GM12878 (cell line): Measurements from ENCODE around the gene TEX51. TPM values are rescaled to one million over a fixed set of nuclear protein-coding genes. Genes with fewer than 3 reads are reported as not detected.

Source experiments
- ATAC-seq: fragments of 200-7000 bp; cut with Tn5 transposase; 3 replicates; pipeline ENCODE4 v1.9.1; 2020; ENCODE audit warnings: mild to moderate bottlenecking, moderate library complexity
- BruUV-seq: library from RNA; stranded (reverse); fragments of 400-500 nt; replicated peaks from 2 replicates; lab custom pipeline; 2021; lab: Mats Ljungman, UMichigan
- CTCF ChIA-PET: fragments of 300-600 bp; sonication (Branson Sonifier 250); formaldehyde crosslinking; extraction: SDS; loops from one replicate; lab custom pipeline; 2021; ENCODE audit warnings: inconsistent platforms; lab: Yijun Ruan, JAX
- POLR2A ChIA-PET: fragments of 350-600 bp; formaldehyde crosslinking; extraction: SDS; loops from one replicate; lab custom pipeline; 2021; ENCODE audit warnings: inconsistent platforms; lab: Charles Lee
- RAD21 ChIA-PET: fragments of 300-600 bp; sonication (Branson Sonifier 250); formaldehyde crosslinking; loops from one replicate; lab custom pipeline; 2023; ENCODE audit warnings: antibody characterized with exemption; ENCODE audit not compliant: unreplicated experiment; lab: Charles Lee
- SMC1A ChIA-PET: fragments of 300-600 bp; sonication (Branson Sonifier 250); formaldehyde crosslinking; loops from one replicate; lab custom pipeline; 2023; ENCODE audit not compliant: unreplicated experiment, uncharacterized antibody; lab: Charles Lee
- DNase-seq: peaks from one replicate; pipeline ENCODE4 v3.0.0-alpha.2; 2011; ENCODE audit warnings: low read depth, low spot score
- FAIRE-seq: peaks from 3 replicates; lab custom pipeline; 2011; peaks lifted over from hg19 to GRCh38; lab: Jason Lieb, UNC
- H2AFZ ChIP-seq: 2 replicates; pipeline ENCODE4 v1.6.0; 2011; ENCODE audit warnings: low read depth, low read length, control low read depth; ENCODE audit not compliant: control insufficient read depth
- H3K27ac ChIP-seq: 2 replicates; pipeline ENCODE4 v1.5.1; 2011; ENCODE audit warnings: control low read depth; ENCODE audit not compliant: control insufficient read depth, insufficient read depth
- H3K27me3 ChIP-seq, 2 experiments: replicated peaks in 1 of 2; 2 replicates each; pipeline versions ENCODE4 v1.6.0 to v1.6.1; 2011; ENCODE audit warnings: low read length in 1 of 2; ENCODE audit not compliant: control insufficient read depth in 2 of 2, insufficient read depth in 2 of 2
- H3K36me3 ChIP-seq, 2 experiments: 2 replicates each; pipeline ENCODE4 v1.5.1; 2011; ENCODE audit warnings: low read length in 1 of 2; ENCODE audit not compliant: control insufficient read depth in 2 of 2, insufficient read depth in 2 of 2
- H3K4me1 ChIP-seq: 2 replicates; pipeline ENCODE4 v1.6.1; 2011; ENCODE audit warnings: mild to moderate bottlenecking, low read length, moderate library complexity, mixed read lengths; ENCODE audit not compliant: control insufficient read depth, insufficient read depth
- H3K4me2 ChIP-seq: 2 replicates; pipeline ENCODE4 v1.6.0; 2011; ENCODE audit warnings: control low read depth; ENCODE audit not compliant: control insufficient read depth, insufficient read depth
- H3K4me3 ChIP-seq: fragments of 200-600 bp; sonication (generic); 2 replicates; pipeline ENCODE4 v1.5.1; 2016
- H3K79me2 ChIP-seq: 2 replicates; pipeline ENCODE4 v1.6.0; 2011; ENCODE audit warnings: low read length; ENCODE audit not compliant: control insufficient read depth, insufficient read depth
- H3K9ac ChIP-seq: 2 replicates; pipeline ENCODE4 v1.8.0; 2011; ENCODE audit warnings: low read length, control low read depth, mixed read lengths; ENCODE audit not compliant: control insufficient read depth, insufficient read depth
- H3K9me3 ChIP-seq: replicated peaks from 3 replicates; pipeline ENCODE4 v1.5.1; 2011; ENCODE audit warnings: mild to moderate bottlenecking, low read length; ENCODE audit not compliant: control insufficient read depth, insufficient read depth
- H4K20me1 ChIP-seq: 2 replicates; pipeline ENCODE4 v1.6.0; 2011; ENCODE audit not compliant: control insufficient read depth, insufficient read depth
- CEBPZ ChIP-seq: fragments of 150-350 bp; IDR thresholded peaks from 2 replicates; pipeline ENCODE4 v1.6.1; 2016; ENCODE audit warnings: low read depth, low read length
- IKZF2 ChIP-seq, 2 experiments: fragments of 450-650 bp; IDR thresholded peaks; 2 replicates each; pipeline ENCODE4 v1.6.1; 2017; ENCODE audit warnings: mild to moderate bottlenecking in 2 of 2, moderate library complexity in 2 of 2
- NFYB ChIP-seq: IDR thresholded peaks from 2 replicates; pipeline ENCODE4 v1.6.1; 2011; ENCODE audit warnings: low read depth, mild to moderate bottlenecking, low read length, improper control_type of control experiment, moderate library complexity; ENCODE audit not compliant: insufficient read depth
- WGBS: methylation state at CpG from one replicate; pipeline ENCODE4 v1.1.6; 2016; ENCODE audit warnings: low lambda C conversion rate; ENCODE audit not compliant: insufficient replicate concordance, insufficient coverage; ENCODE audit errors: missing lambda C conversion rate; 5-methylcytosine and 5-hydroxymethylcytosine counted together
- in situ Hi-C: fragments of 300-500 bp; cut with MboI; formaldehyde crosslinking; loops from 9 replicates; pipeline ENCODE4 v1.14.3; 2018; ENCODE audit warnings: mixed read lengths
- intact Hi-C: fragments of 100-400 bp; cut with micrococcal nuclease; formaldehyde crosslinking; loops from one replicate; pipeline ENCODE4 v1.14.2; 2022; ENCODE audit not compliant: unreplicated experiment
- polyA plus RNA-seq, 11 experiments: library from polyadenylated mRNA; depleted of rRNA in 4 of 11; unstranded in 6 of 11; stranded (reverse) in 5 of 11; fragments of >200 nt; fragmentation: Nextera tagmentation in 4 of 11; fragmentation: Illumina TruSeq in 1 of 11; extraction: Ambion mirVana in 4 of 11; extraction: Trizol in 1 of 11; gene quantifications; 1 replicate in 1 of 11; 2 replicates in 10 of 11; pipeline versions ENCODE4 v1.2.1 to v1.2.3, GENCODE V29; 2011 to 2016; ENCODE audit warnings: inconsistent platforms in 2 of 11, missing spikeins in 2 of 11, low read depth in 1 of 11
- total RNA-seq, 4 experiments: library from RNA; depleted of rRNA in 3 of 4; stranded (reverse); fragments of >200 nt in 3 of 4; fragmentation: Illumina TruSeq in 1 of 4; extraction: Trizol in 1 of 4; gene quantifications; 2 replicates each; pipeline versions ENCODE4 v1.2.1 to v1.2.3, GENCODE V29; 2013 to 2021
- TF ChIP-seq, protein P1 (sequence below): fragments of 450-650 bp; IDR thresholded peaks from 2 replicates; pipeline ENCODE4 v1.6.1; 2017; ENCODE audit warnings: mild to moderate bottlenecking, moderate library complexity

The TEX51 gene
- total and polyA plus RNA-seq, 10 of the 15 experiments (the other 5 are each of a cell fraction or from before 2014, with no cell fraction given), result not detected

GRCh38 chr2:126874961-126875360 is 23.7 kb upstream of the TEX51 start:
- FAIRE-seq, result no peak
- H3K4me1 ChIP-seq, result no peaks in the 10 kb centered on the region
- RAD21 ChIA-PET, result no interaction called here
- H3K4me2 ChIP-seq, result no peak overlapping the region
- no TSS peak for BruUV-seq
- CTCF ChIA-PET, result no interaction called here
- no peak overlapping the region for H2AFZ ChIP-seq
- no peak for DNase-seq
- H3K9ac ChIP-seq, result no peak overlapping the region
- SMC1A ChIA-PET, result no interaction called here
- TF ChIP-seq NFYB (no peak), CEBPZ (no peak), IKZF2 (IDR thresholded peaks at IDR 0.05) (no peak)
- TF ChIP-seq, protein P1, sequence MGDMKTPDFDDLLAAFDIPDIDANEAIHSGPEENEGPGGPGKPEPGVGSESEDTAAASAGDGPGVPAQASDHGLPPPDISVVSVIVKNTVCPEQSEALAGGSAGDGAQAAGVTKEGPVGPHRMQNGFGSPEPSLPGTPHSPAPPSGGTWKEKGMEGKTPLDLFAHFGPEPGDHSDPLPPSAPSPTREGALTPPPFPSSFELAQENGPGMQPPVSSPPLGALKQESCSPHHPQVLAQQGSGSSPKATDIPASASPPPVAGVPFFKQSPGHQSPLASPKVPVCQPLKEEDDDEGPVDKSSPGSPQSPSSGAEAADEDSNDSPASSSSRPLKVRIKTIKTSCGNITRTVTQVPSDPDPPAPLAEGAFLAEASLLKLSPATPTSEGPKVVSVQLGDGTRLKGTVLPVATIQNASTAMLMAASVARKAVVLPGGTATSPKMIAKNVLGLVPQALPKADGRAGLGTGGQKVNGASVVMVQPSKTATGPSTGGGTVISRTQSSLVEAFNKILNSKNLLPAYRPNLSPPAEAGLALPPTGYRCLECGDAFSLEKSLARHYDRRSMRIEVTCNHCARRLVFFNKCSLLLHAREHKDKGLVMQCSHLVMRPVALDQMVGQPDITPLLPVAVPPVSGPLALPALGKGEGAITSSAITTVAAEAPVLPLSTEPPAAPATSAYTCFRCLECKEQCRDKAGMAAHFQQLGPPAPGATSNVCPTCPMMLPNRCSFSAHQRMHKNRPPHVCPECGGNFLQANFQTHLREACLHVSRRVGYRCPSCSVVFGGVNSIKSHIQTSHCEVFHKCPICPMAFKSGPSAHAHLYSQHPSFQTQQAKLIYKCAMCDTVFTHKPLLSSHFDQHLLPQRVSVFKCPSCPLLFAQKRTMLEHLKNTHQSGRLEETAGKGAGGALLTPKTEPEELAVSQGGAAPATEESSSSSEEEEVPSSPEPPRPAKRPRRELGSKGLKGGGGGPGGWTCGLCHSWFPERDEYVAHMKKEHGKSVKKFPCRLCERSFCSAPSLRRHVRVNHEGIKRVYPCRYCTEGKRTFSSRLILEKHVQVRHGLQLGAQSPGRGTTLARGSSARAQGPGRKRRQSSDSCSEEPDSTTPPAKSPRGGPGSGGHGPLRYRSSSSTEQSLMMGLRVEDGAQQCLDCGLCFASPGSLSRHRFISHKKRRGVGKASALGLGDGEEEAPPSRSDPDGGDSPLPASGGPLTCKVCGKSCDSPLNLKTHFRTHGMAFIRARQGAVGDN, result no peak
- TF ChIP-seq, all 136 proteins: peak for 0
- Histone ChIP-seq H3K27ac (no peak overlapping the region), H3K36me3 (no peaks in the 10 kb centered on the region), H3K79me2 (no peaks in the 10 kb centered on the region), H4K20me1 (no peaks in the 10 kb centered on the region), H3K27me3 (no peaks in the 10 kb centered on the region), H3K4me3 (no peak overlapping the region), H3K9me3 (no peaks in the 10 kb centered on the region)
- POLR2A ChIA-PET, result no interaction called here
- intact Hi-C loops (no loop called here), in situ Hi-C loops (no loop called here)
- ATAC-seq, result no peak
- WGBS, result 33% methylated on average over 3 of the region's 3 CpGs
